BJ (cell line): ENCODE measurements around the gene TEX264. TPM values are rescaled to one million over a fixed set of nuclear protein-coding genes. Genes with fewer than 3 reads are reported as not detected.

Experiments used
- CTCF ChIA-PET: fragments of 350-600 bp; formaldehyde crosslinking; extraction: SDS; loops from one replicate; lab custom pipeline; 2021; ENCODE audit warnings: antibody characterized with exemption, inconsistent platforms; lab: Yijun Ruan, JAX
- POLR2A ChIA-PET: fragments of 300-600 bp; sonication (Branson Sonifier 250); formaldehyde crosslinking; extraction: SDS; loops from one replicate; lab custom pipeline; 2021; ENCODE audit warnings: antibody characterized with exemption; lab: Charles Lee
- DNase-seq: peaks from one replicate; pipeline ENCODE4 v3.0.0-alpha.2; 2011; ENCODE audit warnings: low read depth
- H3K27me3 ChIP-seq: 2 replicates; pipeline ENCODE4 v1.6.0; 2011; ENCODE audit warnings: low read length; ENCODE audit not compliant: control insufficient read depth, insufficient read depth
- H3K36me3 ChIP-seq: 2 replicates; pipeline ENCODE4 v1.5.1; 2011; ENCODE audit warnings: low read length; ENCODE audit not compliant: control insufficient read depth, insufficient read depth
- H3K4me3 ChIP-seq: 2 replicates; pipeline ENCODE4 v1.5.1; 2011; ENCODE audit warnings: low read depth, mild to moderate bottlenecking, control low read depth, low read length
- polyA plus RNA-seq: library from polyadenylated mRNA; depleted of rRNA; stranded (reverse); fragments of >200 nt; gene quantifications from 2 replicates; pipeline ENCODE4 v1.2.3, GENCODE V29; 2011
- TF ChIP-seq, protein P1 (sequence below): IDR thresholded peaks from 2 replicates; pipeline ENCODE4 v1.5.1; 2011; ENCODE audit warnings: low read depth, mild to moderate bottlenecking, control low read depth, inconsistent platforms, low read length, moderate library complexity; ENCODE audit not compliant: insufficient read depth

Gene TEX264
- polyA plus RNA-seq, 1 experiment = 100.0 TPM

DNA sequence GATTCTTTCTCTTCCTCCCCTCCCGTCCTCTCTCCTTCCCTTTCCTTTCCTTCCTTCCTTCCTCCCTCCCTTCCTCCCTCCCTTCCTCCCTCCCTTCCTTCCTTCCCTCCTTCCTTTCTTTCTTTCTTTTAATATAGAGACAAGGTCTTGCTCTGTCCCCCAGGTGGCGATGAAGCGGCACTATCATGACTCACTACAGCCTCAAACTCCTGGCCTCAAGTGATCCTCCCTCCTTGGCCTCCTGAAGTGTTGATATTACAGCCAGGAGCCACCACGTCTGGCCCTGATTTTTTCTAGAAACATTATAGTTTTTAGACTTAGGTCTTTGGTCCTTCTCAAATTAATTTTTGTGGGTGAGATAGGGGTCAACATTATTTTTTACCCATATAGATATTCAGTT, 51.3 kb downstream of the TEX264 start:
- H3K4me3 ChIP-seq = no peak overlapping the region
- peaks cover 2% of the 10 kb centered on the region; the same call in 1 of the 2 replicates for H3K27me3 ChIP-seq
- no peaks in the 10 kb centered on the region for H3K36me3 ChIP-seq
- TF ChIP-seq, protein P1, sequence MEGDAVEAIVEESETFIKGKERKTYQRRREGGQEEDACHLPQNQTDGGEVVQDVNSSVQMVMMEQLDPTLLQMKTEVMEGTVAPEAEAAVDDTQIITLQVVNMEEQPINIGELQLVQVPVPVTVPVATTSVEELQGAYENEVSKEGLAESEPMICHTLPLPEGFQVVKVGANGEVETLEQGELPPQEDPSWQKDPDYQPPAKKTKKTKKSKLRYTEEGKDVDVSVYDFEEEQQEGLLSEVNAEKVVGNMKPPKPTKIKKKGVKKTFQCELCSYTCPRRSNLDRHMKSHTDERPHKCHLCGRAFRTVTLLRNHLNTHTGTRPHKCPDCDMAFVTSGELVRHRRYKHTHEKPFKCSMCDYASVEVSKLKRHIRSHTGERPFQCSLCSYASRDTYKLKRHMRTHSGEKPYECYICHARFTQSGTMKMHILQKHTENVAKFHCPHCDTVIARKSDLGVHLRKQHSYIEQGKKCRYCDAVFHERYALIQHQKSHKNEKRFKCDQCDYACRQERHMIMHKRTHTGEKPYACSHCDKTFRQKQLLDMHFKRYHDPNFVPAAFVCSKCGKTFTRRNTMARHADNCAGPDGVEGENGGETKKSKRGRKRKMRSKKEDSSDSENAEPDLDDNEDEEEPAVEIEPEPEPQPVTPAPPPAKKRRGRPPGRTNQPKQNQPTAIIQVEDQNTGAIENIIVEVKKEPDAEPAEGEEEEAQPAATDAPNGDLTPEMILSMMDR = no peak
- POLR2A ChIA-PET = no interaction called here
- CTCF ChIA-PET = no interaction called here
- no peak for DNase-seq

DNA sequence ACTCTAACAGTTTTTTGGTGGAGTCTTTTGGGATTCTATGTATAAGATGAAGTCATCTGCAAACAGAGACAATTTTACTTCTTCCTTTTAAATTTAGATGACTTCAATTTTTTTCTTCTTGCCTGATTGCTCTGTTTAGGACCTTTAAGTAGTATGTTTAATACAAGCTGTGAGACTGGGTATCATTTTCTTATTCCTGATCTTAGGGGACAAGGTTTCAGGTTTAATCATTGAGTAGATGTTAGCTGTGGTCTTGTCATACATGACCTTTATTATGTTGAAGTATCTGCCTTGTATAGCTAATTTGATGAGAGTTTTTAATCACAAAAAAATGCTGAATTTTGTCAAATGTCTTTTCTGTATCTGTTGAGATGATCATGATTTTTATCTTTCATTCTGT, 56.4 kb downstream of the TEX264 start:
- Histone ChIP-seq H3K36me3 (no peaks in the 10 kb centered on the region), H3K4me3 (no peak overlapping the region), H3K27me3 (peaks cover 2% of the 10 kb centered on the region; the same call in 1 of the 2 replicates)
- no peak for DNase-seq
- ChIA-PET POLR2A (no interaction called here), CTCF (interaction anchor here (1.2 kb wide), 1 partner anchor 11 kb away, joined by 4 read pairs; no protein-coding TSS in a partner anchor)
- TF ChIP-seq, protein P1 = no peak

DNA sequence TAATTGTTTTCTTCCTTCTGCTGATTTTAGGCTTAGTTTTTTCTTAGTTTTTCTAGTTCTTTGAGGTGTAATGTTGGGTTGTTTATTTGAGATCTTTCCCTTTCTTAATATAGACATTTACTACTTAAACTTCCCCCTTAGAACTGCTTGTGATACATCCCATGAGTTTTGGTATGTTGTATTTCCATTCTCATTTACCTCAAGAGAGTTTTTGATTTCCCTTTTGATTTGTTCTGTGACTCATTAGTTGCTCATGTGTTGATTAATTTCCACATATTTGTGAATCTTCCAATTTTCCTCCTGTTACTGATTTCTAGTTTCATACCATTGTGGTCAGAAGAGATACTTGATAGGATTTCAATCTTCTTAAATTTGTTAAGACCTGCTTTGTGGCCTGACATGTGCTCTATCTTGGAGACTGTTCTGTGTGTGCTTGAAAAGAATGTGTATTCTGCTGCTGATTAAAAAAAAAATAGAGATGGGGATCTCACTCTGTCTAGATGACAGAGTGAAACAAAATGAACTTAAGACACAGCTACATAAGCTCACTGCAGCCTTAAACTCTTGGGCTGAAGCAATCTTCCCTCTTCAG, 58.1 kb downstream of the TEX264 start:
- no peaks in the 10 kb centered on the region for H3K36me3 ChIP-seq
- DNase-seq = no peak
- CTCF ChIA-PET = interaction anchor here (0.7 kb wide), 1 partner anchor 1166 kb away, joined by 3 read pairs; no protein-coding TSS in a partner anchor
- no peak overlapping the region for H3K4me3 ChIP-seq
- peaks cover 2% of the 10 kb centered on the region; the same call in 1 of the 2 replicates for H3K27me3 ChIP-seq
- POLR2A ChIA-PET = no interaction called here
- TF ChIP-seq, protein P1 = no peak

- Histone ChIP-seq H3K27me3 (peaks cover 3% of the 10 kb centered on the region; the same call in 1 of the 2 replicates), H3K36me3 (no peaks in the 10 kb centered on the region), H3K4me3 (no peak overlapping the region)
- POLR2A ChIA-PET = no interaction called here
- no peak for DNase-seq
- CTCF ChIA-PET = interaction anchor here (1.3 kb wide), 1 partner anchor 15 kb away, joined by 6 read pairs; no protein-coding TSS in a partner anchor
- TF ChIP-seq, protein P1 = no peak
These were observed 63.0 kb downstream of the TEX264 start for GRCh38 chr3:51733859-51734571.

- H3K27me3 ChIP-seq = peaks cover 3% of the 10 kb centered on the region; the same call in 1 of the 2 replicates
- ChIA-PET POLR2A (no interaction called here), CTCF (interaction anchor here (0.7 to 1.3 kb wide), 2 partner anchors 15 to 1258 kb away, joined by 3 to 6 read pairs; no protein-coding TSS in a partner anchor)
- no peak for DNase-seq
- no peaks in the 10 kb centered on the region for H3K36me3 ChIP-seq
- no peak overlapping the region for H3K4me3 ChIP-seq
- TF ChIP-seq, protein P1 = no peak
These were observed 63.5 kb downstream of the TEX264 start for GRCh38 chr3:51734572-51734907.
